Peyer's patch (tissue), 4 donors: ENCODE results near the gene PCLAF. TPM values are rescaled to one million over a fixed set of nuclear protein-coding genes. Genes with fewer than 3 reads are reported as not detected.
"Not testable (repeated sequence)": the region's sequence is repeated elsewhere in the genome, so short reads cannot be mapped to it uniquely, and the experiment has no call there.

Source experiments
- DNase-seq, 3 donors: peaks; one replicate each; pipeline ENCODE4 v3.0.0-alpha.2; 2017 to 2019
- H3K27ac ChIP-seq, 4 donors: fragments of 200-600 bp; sonication (generic); one replicate each; pipeline ENCODE4 v1.5.1; 2016 to 2019
- H3K27me3 ChIP-seq, 2 donors: fragments of 200-600 bp; sonication (generic); one replicate each; pipeline ENCODE4 v1.5.1; 2019
- H3K36me3 ChIP-seq, 3 donors: fragments of 200-600 bp; sonication (generic); one replicate each; pipeline ENCODE4 v1.5.1; 2016 to 2019
- H3K4me1 ChIP-seq, 4 donors: fragments of 200-600 bp; sonication (generic); one replicate each; pipeline ENCODE4 v1.5.1; 2016 to 2019
- H3K4me3 ChIP-seq, 4 donors: fragments of 200-600 bp; sonication (generic); 1 replicate in 3 of 4; 2 replicates in 1 of 4; pipeline ENCODE4 v1.5.1; 2016 to 2019; ENCODE audit warnings: mild to moderate bottlenecking in 1 of 4
- H3K9me3 ChIP-seq, 4 donors: fragments of 200-600 bp; sonication (generic); one replicate each; pipeline ENCODE4 v1.5.1; 2016 to 2019; ENCODE audit warnings: mild to moderate bottlenecking in 1 of 4
- CTCF ChIP-seq, 6 experiments: fragments of 450-650 bp in 4 of 6; fragments of 200-600 bp in 2 of 6; sonication (generic) in 1 of 6; IDR thresholded peaks; one replicate each; pipeline ENCODE4 v1.5.1; 2017 to 2019; ENCODE audit warnings: antibody characterized with exemption in 6 of 6, mild to moderate bottlenecking in 3 of 6, moderate library complexity in 1 of 6
- POLR2A ChIP-seq, 2 donors: fragments of 450-650 bp; IDR thresholded peaks; one replicate each; pipeline ENCODE4 v1.5.1; 2017; ENCODE audit warnings: antibody characterized with exemption in 2 of 2, mild to moderate bottlenecking in 2 of 2, moderate library complexity in 2 of 2
- total RNA-seq, 4 donors: library from RNA; depleted of rRNA; stranded (reverse); fragments of >200 nt; gene quantifications; one replicate each; pipeline ENCODE4 v1.1.0, GENCODE V29; 2016

Gene PCLAF
- total RNA-seq, 4 donors from 2014 or later: 1.4 to 7.4 (median 4.5) TPM

- no peak overlapping the region for H3K27ac ChIP-seq
- no peaks in the 10 kb centered on the region for H3K27me3 ChIP-seq
- DNase-seq: peak in 1 of 3 donors; percentile 5
- TF ChIP-seq CTCF (IDR thresholded peaks at IDR 0.05): no peak
- TF ChIP-seq POLR2A (IDR thresholded peaks at IDR 0.05): no peak
- H3K9me3 ChIP-seq: no peaks in the 10 kb centered on the region
- H3K4me3 ChIP-seq: peak overlapping the region in 1 of 4 donors; percentile 96
- peaks cover 0 to 8% (median 0%) of the 10 kb centered on the region in 3 donors for H3K36me3 ChIP-seq
- H3K4me1 ChIP-seq: peaks cover 0 to 14% (median 4%) of the 10 kb centered on the region in 4 donors
Observed at GRCh38 chr15:64389036-64389435, 7.8 kb upstream of the PCLAF start.

DNA sequence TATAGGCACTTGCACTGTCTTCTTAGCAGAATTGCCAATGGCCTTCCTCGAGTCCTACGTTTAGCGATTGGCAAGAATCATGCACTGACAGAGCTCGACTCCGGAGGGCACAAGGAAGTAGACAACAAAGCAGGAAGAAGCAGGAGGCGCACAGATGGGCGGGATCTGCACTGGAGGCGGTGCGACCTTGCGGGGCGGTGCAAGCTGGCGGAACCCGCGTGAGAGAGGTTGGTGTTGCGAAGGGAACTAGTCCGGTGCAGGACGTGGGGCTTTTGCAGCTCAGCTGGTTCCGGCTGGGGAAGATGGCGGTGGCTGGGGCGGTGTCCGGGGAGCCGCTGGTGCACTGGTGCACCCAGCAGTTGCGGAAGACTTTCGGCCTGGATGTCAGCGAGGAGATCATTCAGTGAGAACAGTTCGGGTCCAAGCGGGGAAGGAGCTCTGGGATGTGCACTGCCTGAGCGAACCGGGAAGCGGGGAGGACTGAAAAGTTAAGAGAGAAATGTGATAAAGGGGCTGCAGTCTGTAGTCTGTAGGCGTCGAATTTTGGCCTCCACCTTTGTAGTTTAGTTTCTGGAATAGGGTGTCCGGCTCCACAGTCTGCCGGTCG, 6.4 kb upstream of the PCLAF start, which contains the start of gene TRIP4:
TRIP4 (plus strand) TSS at position 275 of the 607 bp plus-strand sequence; CDS start at position 303, 28 bp downstream.
- DNase-seq: peak; percentile 94 to 98 (median 97)
- Histone ChIP-seq H3K9me3 (no peaks in the 10 kb centered on the region), H3K36me3 (no peaks in the 10 kb centered on the region), H3K4me1 (peaks cover 0 to 14% (median 4%) of the 10 kb centered on the region in 4 donors), H3K4me3 (peak within 1 kb of the TSS; percentile 56 to 96 (median 67)), H3K27me3 (no peaks in the 10 kb centered on the region), H3K27ac (peak within 1 kb of the TSS; percentile 61 to 81 (median 76))
- peak in 3 of 6 experiments; percentile 21 to 38 (median 34) for TF ChIP-seq CTCF (IDR thresholded peaks at IDR 0.05)
- peak; percentile 63 to 69 for TF ChIP-seq POLR2A (IDR thresholded peaks at IDR 0.05)

- Histone ChIP-seq H3K36me3 (no peaks in the 10 kb centered on the region), H3K27ac (no peak overlapping the region), H3K27me3 (no peaks in the 10 kb centered on the region), H3K4me1 (peaks cover 0 to 17% (median 4%) of the 10 kb centered on the region in 4 donors), H3K9me3 (no peaks in the 10 kb centered on the region), H3K4me3 (no peak overlapping the region)
- peak in 1 of 3 donors; percentile 40 for DNase-seq
- no peak for TF ChIP-seq POLR2A (IDR thresholded peaks at IDR 0.05)
- TF ChIP-seq CTCF (IDR thresholded peaks at IDR 0.05): no peak
Observed at GRCh38 chr15:64386291-64386690, 5.0 kb upstream of the PCLAF start.

DNA sequence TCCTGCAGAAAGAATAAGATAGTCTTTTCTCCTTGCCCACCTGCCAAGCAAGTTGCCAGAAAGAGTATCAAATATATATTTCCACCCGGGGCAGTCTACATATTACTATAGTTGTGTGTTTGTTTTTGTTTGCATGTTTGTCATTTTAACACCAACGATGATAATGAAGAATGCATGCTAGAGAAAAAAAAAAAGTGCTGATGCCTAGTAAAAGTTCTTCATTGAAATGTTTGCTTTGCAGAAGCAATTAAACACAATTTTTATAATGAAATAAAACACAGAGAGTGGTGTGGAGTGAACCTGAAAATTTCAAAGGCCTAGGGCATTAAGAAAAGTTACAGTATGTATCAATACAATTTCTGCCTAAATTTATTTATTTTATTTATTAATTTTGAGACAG, 2.5 kb upstream of the PCLAF start:
- DNase-seq: no peak
- no peak overlapping the region for H3K4me3 ChIP-seq
- no peaks in the 10 kb centered on the region for H3K9me3 ChIP-seq
- H3K27ac ChIP-seq: no peak overlapping the region
- H3K4me1 ChIP-seq: peaks cover 0 to 23% (median 6%) of the 10 kb centered on the region in 4 donors
- no peaks in the 10 kb centered on the region for H3K27me3 ChIP-seq
- TF ChIP-seq CTCF (IDR thresholded peaks at IDR 0.05) (no peak), POLR2A (IDR thresholded peaks at IDR 0.05) (no peak)
- no peaks in the 10 kb centered on the region for H3K36me3 ChIP-seq

DNA sequence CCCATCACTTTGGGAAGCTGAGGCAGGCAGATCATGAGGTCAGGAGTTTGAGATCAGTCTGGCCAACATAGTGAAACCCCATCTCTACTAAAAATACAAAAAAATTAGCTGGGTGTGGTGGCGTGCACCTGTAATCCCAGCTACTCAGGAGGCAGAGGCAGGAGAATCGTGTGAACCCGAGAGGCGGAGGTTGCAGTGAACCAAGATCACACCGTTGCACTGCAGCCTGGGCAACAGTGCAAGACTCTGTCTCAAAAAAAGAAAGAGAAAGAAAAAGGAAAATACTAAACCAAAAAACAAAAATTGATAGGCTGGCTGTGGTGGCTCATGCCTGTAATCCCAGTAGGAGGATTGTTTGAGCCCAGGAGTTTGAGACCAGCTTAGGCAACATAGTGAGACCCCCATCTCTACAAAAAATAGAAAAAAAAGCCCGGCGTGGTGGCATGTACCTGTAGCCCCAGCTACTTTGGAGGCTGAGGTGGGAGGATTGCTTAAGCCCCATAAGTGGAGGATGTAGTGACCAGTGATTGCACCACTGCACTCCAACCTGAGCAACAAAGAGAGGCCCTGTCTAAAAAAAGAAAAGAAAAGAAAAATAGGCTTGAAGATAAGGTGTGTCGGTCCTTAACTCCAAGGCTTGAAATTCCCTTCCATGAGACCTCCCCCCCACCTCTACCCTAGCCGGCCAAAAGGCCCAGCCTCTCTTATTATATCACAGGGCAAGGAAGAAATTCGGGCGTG, 941 bp downstream of the PCLAF start:
- H3K27me3 ChIP-seq, H3K9me3 ChIP-seq, H3K36me3 ChIP-seq, DNase-seq, H3K27ac ChIP-seq: not testable (repeated sequence)
- Histone ChIP-seq H3K4me3 (peak overlapping the region in 3 of 4 donors; percentile 51 to 68 (median 54)), H3K4me1 (peaks cover 0 to 17% (median 2%) of the 10 kb centered on the region in 4 donors)
